HG02870 (cell line): ENCODE measurements around the gene KLHL36.
"Not testable (repeated sequence)": the region's sequence is repeated elsewhere in the genome, so short reads cannot be mapped to it uniquely, and the experiment has no call there.

ENCODE experiments used
- ATAC-seq: cut with Tn5 transposase; IDR thresholded peaks from one replicate; pipeline ENCODE4 v1.9.1; 2021; ENCODE audit warnings: mild to moderate bottlenecking, moderate library complexity; ENCODE audit not compliant: unreplicated experiment

Gene KLHL36

DNA sequence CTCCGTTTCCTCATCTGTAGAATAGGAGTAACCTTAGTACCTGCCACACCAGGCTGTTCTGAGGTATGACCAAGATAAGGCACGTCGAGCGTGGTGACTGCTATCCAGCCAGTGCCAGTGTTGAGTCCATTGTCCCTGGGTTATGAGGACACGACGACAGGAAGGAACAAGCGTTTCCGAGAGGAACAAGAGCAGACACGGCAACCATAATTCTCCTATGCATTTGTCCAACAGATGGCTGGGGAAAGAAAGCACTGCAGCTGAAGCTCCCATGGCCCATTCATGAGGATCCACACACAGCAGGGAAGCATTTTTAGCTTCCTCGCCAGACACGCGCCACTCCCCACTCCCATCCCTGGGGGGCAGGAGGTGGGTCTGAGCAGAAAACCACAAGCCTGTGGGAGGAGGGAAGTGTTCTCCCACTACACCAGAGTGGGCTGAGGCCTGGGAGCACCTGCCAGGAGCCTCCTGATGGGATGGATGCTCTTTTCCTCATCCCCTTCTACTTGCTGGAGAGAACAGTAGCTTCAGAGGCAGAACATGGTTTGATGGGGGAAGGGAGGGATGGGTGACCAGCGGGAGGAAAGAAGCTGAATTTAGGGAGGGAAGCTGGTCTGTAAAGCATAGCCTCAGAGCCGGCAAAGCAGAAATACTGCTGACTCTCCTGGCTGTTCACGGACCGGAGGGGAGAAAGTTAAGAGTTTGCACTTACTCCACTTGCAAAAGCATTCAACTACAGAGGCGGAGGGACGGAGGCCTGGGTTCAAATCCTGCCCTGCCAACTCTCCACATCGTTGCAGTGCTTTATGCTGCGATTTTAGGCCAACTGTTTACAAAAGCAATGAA, 33.1 kb upstream of the KLHL36 start:
- no peak for ATAC-seq

DNA sequence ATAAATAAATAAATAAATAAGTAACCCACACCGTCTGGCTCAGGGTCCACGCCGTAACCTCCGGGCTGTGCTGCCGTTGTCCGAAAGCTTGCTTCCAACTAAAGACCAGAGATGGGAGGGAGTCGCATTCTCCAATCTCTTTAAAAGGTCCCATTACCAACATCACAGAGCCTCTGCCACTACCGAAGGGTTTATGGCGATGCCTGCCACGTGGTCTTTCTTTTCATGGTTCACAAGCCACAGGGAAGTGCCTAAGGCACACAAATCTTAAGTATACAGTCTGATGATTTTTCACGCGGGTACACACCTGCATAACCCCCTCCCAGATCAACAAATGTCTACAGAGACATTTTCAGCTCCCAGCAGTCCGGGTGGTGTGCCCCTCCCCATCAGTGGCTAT, 31.8 kb upstream of the KLHL36 start:
- ATAC-seq = no peak

DNA sequence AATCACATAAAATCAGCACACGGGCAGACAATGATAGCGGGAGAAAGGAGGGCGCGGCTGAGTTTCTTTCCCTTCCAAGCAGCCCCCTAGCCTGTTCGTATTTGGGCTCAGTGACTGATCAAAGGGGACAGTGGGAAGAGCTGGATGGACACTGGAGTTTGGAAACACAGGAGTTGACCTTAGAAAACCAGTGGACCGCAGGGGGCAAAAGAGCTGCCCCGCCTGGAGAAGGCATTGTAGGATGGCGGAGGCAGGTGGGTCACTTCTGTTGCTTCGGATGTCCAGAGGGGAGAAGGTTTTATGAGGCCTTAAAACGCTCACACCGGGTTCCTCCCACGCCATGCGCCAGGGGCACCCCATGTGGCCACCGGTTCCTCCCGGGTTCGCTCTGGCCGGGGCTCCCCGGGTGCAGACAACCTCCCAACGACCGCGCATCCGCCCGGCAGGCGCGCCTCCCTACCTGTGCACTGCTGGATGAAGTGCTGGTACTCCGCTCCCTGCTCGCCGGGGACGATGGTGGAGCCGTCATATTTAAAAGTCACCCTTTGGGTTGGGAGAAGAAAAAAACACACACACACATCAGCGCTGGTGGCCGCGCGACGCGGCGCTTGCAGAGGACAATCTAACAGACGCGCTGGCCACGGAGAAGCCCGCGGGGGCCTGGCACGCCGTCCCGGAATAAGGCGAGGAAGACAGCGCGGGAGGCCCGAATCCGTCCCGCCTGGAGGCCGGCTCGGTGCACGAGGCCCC, 31.1 kb upstream of the KLHL36 start:
- ATAC-seq = peak; percentile 27

DNA sequence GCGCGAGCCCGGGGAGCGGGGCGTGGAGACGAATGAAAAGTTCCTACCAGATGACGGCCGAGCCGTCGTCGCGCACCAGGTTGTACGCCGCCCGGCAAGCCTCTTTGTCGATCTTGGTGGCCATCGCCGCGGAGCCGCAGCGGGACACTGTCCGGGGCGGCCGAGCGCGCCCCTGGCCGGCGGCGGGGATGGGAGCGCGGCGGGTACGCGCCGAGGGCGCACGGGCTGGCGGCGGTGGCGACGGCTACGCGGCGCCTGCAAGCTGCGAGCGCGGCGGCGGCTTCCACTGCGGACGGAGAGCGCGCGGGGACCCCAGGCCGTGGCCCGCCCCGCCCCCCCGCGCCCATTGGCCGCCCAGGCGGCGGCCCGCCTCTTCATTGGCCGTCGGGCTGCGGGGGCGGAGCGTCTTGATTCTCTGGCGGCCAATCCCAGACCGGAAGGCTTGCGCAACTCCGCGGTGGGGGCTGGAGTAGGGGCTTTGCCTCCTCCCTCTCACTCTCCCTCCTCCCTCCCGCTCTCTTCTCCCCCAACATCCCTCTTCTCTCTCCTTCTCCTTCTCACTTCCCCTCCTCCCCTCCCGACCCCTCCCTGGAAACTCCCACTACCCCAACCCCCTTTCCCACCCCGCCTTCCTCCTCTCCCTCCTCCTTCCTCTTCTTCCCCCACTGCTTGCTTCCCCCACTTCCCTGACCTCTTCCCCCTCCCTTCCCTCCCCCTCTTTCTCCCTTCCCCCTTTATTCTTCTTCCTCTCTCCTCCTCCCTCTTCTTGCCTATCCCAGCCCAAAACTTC, 30.3 kb upstream of the KLHL36 start, which contains the start of gene COTL1:
Gene COTL1, minus strand, starts transcription at position 288 of the 790 bp plus-strand sequence. Its CDS starts 164 bp downstream, at position 124.
- peak; percentile 68 for ATAC-seq

DNA sequence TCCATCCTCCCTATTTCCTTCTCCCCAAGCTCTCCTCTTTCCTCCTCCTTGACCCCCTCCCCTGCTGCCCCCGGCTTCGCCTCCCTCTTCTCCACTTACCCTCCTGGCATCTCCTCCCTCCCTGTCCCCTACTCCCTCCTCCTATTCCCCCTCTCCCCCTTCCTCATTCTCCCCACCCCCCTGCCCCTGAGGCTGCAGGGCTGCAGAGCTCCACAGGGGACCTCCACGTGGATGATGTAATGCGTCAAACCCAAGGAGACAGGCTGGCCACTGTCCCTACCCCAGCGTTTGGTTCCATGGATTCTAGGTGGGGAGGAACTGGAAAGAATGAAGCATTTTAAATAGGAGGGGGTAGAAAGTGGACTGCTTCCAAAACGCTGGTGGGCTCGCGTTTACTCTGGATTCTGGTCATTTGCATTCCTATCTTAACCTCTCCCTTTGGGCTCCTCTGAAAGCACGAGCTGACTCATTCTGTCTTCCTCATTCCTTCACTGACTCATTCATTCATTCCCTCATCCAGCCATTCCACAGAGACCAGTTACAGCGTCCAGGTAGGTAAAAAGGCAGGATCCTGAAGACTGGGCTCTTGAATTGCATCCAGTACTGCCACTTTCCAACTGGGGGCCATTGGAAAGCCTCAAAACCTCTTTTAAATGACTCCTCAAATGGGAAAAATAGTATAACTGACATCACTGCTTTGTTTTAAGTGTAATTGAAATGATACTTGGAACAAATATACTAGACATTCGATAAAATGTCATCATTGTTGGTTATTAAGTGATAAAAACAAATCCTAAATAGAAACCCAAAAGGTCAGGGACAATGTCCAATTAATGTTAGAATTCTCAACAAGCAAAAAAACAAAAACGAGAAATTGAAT, 29.5 kb upstream of the KLHL36 start:
- ATAC-seq = no peak

DNA sequence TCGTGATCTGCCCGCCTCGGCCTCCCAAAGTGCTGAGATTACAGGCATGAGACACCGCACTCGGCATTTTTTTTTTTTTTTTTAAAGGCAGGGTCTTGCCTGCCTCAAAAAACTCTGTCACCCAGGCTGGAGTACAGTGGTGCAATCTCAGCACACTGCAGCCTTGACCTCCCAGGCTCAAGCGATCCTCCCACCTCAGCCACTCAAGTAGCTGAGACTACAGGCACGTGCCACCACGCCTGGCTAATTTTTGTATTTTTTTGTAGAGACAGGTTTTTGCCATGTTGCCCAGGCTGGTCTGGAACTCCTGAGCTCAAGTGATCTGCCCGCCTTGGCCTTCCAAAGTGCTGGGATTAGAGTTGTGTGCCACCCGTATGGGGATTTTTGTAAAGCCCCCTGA, 27.4 kb upstream of the KLHL36 start:
- not testable (repeated sequence) for ATAC-seq

DNA sequence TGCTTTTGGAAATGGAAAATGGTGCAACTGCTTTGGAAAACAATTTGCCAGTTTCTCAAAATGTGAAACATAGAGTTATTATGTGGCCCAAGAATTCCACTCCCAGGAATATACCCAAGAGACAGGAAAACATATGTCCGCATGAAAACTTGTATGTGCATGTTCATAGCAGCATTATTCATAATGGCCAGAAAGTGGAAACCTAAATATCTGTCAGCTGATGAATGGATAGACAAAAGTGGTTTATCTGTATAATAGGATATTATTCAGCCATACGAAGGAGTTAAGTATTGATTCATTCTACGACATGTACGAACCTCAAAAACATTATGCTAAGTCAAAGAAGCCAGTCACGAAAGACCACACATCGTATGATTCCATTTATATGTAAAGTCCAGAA, 22.8 kb upstream of the KLHL36 start:
- no peak for ATAC-seq

DNA sequence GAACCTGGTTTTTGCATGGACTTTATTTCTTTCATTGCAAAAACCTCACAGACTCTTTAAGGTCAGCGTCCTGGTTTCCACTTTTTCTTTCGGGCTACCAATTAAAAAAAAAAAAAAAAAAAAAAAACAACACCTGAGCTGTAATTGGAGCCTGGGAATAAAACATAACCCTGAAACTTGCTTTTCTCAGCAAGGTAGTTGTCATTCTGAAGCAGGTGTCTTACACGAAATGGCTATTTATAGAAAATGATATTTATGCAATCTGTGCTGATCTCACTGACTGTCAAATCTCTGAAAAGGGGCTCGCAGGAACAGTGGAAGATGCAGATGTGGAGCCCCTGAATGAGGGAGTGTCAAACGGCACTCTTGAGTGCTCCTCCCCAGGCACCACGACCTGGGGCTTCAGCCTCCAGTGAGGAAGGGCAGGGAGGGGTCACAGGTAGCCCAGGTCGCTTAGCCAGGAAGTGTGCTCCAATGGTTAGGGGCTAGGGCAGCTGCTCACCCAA, 20.0 kb upstream of the KLHL36 start:
- no peak for ATAC-seq

DNA sequence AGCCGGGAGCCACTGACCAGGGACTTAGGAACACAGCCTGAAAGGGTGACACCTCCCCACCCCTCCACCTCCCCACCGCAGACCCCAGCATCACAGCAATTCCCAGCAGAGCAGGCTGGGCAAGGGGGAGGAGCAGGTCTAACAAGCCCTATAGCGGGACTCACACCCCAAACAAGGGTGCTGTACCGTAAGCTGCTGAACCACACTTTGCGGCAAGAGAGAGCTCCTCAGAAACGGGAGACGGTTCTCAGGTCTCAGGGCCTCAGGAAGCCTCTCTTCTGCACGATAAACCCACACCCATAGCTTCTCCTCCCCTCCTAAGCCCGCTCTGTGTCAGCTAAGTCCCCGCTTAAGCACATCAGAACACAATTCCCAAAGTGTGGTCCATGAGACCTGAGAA, 18.7 kb upstream of the KLHL36 start:
- ATAC-seq = no peak

DNA sequence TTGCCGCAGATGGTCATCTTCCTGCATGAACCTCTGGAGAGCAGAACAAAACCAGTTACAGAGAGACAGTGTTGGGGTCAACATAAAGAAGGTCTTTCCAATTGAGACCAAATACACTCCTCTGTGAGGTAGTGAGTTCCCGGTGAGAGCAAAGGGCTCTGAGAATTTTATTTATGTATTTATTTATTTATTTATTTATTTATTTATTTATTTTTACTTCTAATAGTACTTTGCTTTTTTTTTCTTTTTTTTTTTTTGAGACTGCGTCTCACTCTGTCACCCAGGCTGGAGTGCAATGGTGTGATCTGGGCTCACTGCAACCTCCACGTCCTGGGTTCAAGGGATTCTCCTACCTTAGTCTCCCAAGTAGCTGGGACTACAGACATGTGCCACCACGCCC, 18.3 kb upstream of the KLHL36 start:
- ATAC-seq = no peak

DNA sequence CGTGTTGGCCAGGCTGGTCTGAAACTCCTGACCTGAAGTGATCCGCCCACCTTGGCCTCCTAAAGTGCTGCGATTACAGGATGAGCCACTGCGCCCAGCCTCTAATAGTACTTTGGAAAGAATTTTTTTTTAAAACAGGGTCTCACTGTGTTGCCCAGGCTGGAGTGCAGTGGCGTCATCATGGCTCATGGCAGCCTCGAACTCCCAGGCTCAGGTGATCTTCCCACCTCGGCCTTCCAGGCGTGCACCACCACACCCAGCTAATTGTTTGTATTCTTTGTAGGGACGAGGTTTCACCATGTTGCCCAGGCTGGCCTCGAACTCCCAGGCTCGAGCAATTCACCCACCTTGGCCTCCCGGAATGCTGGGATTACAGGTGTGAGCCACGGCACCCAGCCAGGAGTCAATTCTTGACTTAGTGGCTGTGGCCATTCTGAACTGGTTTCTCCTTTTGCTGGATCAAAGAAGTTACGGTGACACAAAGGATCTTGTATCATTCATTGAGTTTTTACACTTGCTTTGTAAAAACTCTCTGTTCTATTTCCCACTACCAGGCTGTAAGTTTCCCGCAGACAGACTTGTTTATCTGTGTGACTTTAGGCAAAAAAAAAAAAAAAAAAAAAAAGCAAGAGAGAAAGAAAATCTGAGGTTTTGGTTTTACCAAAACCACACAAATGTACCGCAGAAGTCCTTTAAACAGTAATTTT, 17.7 kb upstream of the KLHL36 start:
- ATAC-seq = no peak

DNA sequence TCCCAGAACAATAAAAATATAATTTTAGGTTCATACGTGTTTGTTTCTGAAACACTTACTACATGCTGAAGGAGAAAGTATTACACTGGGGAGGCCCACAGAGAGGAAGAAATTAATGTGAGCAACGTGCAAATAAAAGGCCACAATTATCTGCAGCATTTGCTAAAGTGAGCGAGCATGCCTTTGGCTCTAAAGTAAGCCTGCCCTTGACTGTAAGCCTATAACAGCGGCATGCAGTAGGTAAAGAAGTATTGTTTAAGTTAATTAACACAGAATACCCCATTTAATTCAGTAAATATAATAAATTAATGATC, 17.2 kb upstream of the KLHL36 start:
- ATAC-seq = no peak

DNA sequence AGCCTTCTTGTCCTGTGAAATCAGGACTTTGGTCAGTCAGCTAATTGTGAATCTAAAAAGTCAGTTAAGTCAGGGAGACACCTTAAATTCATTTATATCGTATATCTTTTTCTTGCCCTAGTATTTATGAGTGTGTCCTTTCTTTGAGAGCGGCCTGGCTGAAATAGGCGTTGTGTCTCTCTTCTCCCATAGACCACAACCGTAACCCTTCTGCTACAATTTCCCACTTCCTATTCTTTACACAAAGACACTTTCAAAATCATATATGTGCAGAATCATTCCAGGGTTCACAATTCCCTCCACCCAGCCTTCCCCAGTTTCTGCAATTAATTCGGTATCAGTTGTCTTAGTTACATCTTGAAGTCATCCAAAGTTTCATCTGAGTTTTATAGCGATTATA, 16.4 kb upstream of the KLHL36 start:
- no peak for ATAC-seq

DNA sequence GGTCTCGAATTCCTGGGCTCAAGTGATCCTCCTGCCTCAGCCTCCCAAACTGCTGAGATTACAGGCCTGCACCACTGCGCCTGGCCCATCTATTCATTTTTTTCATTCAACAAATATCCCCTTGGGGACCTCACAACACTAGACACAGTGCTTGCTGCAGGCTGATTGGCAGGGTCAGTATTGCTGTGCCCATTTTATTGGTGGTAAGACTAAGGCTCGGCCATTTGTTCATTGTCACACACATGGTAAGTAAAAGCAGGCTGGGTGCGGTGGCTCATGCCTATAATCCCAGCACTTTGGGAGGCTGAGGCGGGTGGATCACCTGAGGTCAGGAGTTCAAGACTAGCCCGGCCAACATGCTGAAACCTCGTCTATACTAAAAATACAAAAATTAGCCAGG, 15.4 kb upstream of the KLHL36 start:
- ATAC-seq = not testable (repeated sequence)

DNA sequence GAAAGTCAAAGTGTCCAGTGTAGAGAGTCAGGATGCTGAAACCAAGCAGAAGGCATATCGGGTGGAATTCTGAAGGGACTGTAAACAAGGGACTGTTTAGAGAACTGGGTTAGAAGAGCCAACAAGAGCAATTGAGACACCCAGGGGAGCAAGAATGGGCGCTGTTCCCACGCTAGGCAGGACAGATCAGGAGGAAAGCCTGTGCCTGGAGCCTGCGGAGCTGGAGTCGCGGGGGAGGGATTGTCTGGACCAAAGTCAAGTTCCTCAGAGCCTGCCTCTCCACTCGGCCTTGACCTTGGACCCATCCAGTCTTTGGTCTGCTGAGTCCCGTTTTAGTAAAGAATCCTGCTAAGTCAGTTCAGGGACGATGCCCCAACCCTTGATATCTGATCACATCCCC, 14.7 kb upstream of the KLHL36 start:
- ATAC-seq = no peak

DNA sequence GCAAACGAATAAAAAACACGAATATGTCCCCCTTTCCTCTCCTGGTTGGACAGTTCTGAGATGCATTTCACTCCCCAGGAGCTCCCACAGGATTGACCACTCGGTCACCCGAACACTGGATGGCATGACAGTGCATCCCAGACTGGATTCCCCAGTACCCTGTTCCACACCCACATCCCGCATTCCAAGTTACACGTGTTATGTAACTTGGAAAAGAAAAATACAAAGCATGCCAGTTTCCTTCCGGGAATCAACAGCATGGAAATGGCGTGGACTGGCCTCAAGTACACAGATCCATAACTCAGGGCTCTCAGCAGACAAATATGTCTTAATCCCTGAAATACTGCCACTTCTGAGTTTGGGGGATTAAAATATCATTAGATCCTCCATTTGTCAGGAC, 12.6 kb upstream of the KLHL36 start:
- ATAC-seq = no peak

DNA sequence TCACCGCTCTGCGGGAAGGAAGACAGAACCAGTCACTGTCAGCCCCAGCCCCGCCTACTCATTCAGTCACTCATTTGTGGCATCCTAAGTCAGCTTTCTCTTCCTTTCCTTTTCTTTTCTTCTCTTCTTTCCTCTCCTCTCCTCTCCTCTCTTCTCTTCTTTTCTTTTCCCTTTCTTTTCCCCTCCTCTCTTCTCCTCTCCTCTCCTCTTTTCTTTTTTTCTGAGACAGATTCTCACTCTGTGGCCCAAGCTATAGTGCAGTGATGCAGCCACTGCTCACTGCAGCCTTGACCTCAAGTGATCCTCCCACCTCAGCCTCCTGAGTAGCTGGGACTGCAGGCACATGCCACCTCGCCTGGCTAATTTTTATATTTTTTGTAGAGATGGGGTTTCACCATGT, 10.6 kb upstream of the KLHL36 start:
- ATAC-seq = no peak

DNA sequence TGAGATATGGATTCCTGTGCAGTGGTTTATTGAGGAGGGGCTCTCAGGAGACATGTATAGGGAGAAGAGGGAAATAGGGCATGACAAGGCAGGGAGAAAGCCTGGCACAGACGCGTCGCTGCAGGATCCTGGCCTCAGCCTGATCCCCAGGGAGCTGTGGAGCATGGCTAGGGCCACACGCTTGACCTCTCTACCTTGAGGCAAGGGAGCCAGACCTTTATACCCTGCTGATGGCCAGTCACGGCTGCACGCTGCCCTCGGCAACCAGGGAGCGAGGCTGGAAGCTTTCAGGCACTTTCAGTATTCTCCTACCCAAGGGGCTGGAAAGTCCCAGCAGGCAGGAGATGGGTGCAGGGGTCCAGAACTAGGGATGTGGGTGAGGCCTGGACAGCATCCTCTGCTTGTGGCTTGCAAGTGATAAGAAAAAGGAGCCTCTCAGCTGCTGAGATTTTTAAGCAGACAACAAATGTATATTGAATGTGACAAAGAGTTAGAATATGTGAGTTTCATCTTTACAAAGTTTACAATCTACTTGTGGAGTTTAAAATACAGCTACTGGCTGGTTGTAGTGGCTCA, 10.0 kb upstream of the KLHL36 start:
- ATAC-seq = no peak

DNA sequence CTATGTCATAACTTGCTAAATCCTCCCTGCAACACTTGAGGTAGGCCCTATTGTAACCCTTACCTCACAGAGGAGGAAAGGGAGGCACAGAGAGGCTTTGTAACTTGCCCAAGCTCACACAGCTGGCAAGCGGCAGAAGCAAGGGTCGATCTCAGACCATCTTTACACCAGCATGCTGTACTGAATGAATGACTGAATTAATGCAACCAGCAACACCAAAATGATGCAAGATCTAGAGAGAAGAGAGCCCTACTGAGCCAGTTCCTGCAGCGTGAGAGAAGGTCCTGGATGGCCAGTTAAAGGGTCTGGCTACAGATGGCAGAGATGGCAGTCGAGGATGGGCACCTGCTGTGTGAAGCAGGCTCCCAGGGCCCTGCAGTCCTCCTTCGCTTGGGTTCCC, 8.2 kb upstream of the KLHL36 start:
- ATAC-seq = no peak
